Measurements from ENCODE around the gene EHMT1. TPM values are rescaled to one million over a fixed set of nuclear protein-coding genes. Genes with fewer than 3 reads are reported as not detected.

EHMT1 gene
- 59.9 and 66.8 TPM in 2 replicates for total RNA-seq

DNA sequence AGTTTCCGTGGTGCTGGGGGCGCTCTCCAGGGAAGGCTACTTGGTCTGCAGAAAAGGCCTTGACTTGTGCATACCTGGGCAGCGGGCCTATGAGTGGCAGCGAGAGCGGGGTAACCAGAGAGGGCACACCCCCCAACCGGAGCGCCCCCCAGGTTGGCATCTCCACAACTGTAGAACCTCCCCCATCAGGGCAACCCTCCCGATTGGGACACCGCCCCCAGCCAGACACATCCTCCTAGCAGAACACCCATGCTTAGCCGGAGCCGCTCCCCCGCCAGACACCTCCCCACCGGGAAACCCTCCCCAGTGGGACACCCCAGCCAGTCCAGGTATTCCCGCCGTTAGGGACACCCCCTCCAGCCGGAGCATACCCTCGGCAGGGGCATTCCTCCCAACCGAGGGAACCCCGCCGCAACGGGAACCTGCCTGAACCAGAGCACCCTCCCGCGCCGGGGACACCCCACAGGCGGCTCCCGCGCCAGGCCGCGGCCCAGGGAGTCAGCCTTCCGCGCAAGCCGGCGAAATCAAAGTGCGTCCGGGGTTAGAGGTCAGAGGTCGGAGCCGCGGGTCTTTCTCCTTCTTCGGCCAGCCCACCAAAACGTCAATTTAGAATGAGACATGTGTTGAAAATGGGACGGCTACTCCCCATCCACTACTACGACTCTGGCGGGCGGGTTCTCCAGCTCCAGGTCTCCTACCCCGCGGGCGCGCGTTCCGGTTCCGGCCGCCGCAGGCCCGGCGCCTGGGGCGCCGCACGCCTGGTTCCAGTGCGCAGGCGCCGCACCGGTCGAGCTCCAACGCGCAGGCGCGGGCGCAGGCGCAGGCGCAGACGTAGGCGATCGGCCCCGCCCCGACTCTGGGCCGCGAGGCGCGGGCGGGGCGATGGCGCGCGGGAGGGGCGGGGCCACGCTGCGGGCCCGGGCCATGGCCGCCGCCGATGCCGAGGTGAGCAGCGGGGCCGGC, at the start of gene EHMT1:
Gene EHMT1, plus strand, starts transcription at position 901 of the 963 bp plus-strand sequence. Its CDS starts 24 bp downstream, at position 925.

DNA sequence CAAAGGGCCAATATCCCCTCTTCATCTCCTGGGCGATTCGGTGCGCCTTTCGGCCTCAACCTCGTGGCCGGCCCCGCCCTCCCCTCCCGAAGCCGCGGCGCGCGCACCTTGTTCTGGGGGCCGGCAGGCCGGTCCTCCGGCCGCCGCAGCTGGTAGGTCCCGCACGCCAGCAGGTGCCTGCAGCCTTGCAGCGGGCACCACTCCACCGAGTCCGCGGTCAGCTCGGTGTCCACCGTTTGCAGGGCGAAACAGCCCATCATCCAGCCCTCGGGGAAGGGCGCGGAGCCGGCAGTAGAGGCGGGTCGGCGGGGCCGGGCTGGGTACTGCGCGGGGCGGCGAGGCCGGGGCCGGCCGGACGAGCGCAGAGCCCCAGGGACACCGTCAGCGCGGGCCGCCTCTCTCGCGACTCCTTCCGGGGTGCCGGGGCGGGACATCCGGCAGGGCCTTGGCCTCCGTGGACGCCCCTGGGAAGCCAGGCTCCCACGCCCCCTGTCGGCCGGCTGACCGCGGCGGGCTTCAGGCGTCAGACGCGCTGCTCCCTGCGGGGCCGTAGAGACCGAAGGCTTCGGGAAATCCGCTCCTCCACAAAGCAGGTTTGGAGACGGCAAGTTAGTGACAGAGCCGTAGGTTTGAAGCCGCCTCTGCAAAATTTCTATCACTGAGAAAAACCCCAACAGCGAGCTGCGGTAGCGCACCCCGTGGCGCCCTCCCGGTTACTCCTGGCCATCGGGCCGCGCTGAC, 40.1 kb upstream of the EHMT1 start, which contains the start of gene DPH7:
Gene DPH7, minus strand, starts transcription at position 408 of the 741 bp plus-strand sequence. Its CDS starts 148 bp downstream, at position 260.

DNA sequence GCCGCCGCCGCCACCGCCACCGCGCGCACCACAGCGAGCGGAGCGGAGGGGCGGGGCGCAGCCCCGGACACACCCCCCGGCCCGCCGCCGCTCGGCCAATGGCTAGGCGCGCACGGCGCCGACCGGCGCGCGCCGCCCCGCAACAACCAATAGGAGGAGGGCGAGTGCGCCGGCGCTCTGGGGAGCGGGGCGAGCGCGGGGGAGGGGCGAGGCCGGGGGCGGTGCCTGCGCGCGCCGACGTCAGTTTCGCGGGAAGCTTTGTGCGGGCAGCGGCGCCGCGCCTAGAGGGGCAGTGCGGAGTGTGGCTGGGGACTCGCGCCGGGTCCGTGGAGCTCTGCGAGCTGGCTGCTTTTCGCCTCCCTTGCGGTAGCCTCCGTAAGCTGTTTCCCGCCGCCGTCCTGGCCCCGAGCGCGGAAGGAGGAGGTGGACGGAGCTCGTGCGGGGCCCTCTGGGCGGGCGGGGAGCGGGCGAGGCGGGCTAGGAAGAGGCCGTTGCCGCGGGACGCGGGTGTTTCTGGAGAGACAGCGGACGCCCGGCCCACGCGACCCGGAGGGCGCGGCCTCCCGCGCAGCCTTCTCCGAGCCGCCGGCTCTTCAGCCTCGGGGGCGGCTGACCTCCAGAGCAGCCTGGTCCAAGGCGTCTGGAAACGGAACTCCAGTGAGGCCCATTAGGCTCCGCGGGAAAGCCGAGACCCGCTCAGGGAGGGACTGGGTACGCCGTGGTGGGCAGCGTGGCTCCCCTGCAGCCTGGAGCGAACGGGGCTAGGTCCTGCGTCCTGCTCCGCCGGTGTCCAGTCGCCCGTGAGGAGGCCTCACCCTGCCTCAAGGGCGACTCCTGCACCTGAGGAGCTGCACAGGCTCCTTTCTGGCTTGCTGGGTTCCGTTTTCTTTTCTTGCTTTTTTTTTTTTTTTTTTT, 28.1 kb upstream of the EHMT1 start, which contains the start of gene ZMYND19:
Gene ZMYND19, minus strand, starts transcription at position 44 of the 915 bp plus-strand sequence. CDS start 249 bp downstream, outside the sequence.

DNA sequence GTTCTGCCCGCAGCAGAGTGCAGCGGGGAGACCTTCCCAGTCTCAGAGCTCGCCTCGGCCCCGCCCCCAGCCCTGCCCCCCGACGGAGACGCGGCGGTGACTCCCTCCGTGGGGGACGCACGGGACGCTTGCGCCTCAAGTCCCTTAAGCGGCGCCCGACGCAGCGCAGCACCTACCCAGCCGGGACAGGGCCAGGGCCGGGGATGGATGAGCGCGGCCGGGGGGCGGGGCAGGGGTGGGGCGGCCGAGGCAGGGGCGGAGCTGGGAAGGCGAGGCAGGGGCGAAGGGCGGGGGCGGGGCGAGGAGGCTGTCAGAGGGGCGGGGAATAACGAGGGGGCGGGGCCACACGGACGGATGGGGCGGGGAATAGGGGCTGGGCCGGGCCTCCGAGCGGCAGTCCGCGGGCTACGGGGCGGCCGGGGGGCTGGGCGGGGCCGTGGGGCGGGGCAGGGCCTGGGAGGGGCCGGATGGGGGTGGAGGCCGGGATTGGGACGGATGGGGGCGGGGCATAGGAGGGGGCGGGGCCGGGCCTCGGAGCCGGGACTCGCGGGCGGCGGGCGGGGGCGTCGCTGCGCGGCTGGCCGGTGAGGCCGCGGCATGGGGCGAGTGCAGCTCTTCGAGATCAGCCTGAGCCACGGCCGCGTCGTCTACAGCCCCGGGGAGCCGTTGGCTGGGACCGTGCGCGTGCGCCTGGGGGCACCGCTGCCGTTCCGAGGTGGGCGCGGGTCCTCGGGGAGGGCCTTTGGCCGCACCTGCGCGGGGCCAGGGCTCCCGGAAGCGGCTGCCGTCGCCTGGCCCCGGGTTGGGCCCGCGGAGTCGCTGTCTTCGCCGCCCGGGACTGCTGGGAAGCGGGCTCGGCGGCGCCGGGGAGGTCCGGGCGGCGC, 13.4 kb upstream of the EHMT1 start, which contains the start of gene ARRDC1:
Gene ARRDC1, plus strand, starts transcription at position 566 of the 884 bp plus-strand sequence. Its CDS starts 32 bp downstream, at position 598.

DNA sequence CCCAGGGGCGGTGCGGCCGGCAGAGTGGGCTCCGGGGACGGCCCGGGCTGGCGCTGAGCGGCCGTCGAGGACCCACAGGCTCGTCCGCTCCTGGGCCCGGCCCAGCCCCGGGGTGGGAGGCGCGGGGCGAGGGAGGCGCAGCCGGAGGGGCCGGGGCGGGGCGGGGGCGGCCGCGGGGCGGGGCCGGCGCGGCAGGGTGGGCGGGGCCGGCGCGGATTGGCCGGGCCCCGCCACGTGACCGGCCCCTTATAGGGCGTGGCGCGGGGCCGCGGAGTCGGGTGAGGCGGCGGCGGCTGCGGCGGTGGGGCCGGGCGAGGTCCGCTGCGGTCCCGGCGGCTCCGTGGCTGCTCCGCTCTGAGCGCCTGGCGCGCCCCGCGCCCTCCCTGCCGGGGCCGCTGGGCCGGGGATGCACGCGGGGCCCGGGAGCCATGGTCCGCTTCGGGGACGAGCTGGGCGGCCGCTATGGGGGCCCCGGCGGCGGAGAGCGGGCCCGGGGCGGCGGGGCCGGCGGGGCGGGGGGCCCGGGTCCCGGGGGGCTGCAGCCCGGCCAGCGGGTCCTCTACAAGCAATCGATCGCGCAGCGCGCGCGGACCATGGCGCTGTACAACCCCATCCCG, 258.8 kb downstream of the EHMT1 start, which contains the start of gene CACNA1B:
Gene CACNA1B, plus strand, starts transcription at position 277 of the 617 bp plus-strand sequence. Its CDS starts 152 bp downstream, at position 429.

Small RNAs within 50 kb of the gene (small RNA-seq; reads per million reads assigned to genes)
- gene MIR602 (not detected), gene RF00017 (not detected)

Other genes starting within 250 kb of the EHMT1 start
- gene EXD3, start 195.8 kb upstream of the EHMT1 start, total RNA-seq = 8.1 and 13.5 TPM in 2 replicates
- 0.49 and 0.65 TPM in 2 replicates for gene NOXA1, start 195.6 kb upstream of the EHMT1 start, total RNA-seq
- not detected in 2 replicates for gene ENTPD8, start 177.6 kb upstream of the EHMT1 start, total RNA-seq
- 34.6 and 39.1 TPM in 2 replicates for gene NSMF, start 159.7 kb upstream of the EHMT1 start, total RNA-seq
- 1.5 and 2.1 TPM in 2 replicates for gene PNPLA7, start 68.6 kb upstream of the EHMT1 start, total RNA-seq
- gene MRPL41, start 67.1 kb upstream of the EHMT1 start, total RNA-seq = 16.9 and 18.2 TPM in 2 replicates
- gene DPH7, start 40.1 kb upstream of the EHMT1 start, total RNA-seq = 21.0 and 21.6 TPM in 2 replicates
- 14.0 and 16.6 TPM in 2 replicates for gene ZMYND19, start 28.5 kb upstream of the EHMT1 start, total RNA-seq
- gene ARRDC1, start 13.3 kb upstream of the EHMT1 start, total RNA-seq = 14.6 and 17.2 TPM in 2 replicates

Data from hair follicle dermal papilla cell (primary cell).